ENCODE measurements around the gene DNM1. TPM values are rescaled to one million over a fixed set of nuclear protein-coding genes. Genes with fewer than 3 reads are reported as not detected.

DNM1 gene
- total RNA-seq, 1 donor from 2014 or later: 33.5 TPM

DNA sequence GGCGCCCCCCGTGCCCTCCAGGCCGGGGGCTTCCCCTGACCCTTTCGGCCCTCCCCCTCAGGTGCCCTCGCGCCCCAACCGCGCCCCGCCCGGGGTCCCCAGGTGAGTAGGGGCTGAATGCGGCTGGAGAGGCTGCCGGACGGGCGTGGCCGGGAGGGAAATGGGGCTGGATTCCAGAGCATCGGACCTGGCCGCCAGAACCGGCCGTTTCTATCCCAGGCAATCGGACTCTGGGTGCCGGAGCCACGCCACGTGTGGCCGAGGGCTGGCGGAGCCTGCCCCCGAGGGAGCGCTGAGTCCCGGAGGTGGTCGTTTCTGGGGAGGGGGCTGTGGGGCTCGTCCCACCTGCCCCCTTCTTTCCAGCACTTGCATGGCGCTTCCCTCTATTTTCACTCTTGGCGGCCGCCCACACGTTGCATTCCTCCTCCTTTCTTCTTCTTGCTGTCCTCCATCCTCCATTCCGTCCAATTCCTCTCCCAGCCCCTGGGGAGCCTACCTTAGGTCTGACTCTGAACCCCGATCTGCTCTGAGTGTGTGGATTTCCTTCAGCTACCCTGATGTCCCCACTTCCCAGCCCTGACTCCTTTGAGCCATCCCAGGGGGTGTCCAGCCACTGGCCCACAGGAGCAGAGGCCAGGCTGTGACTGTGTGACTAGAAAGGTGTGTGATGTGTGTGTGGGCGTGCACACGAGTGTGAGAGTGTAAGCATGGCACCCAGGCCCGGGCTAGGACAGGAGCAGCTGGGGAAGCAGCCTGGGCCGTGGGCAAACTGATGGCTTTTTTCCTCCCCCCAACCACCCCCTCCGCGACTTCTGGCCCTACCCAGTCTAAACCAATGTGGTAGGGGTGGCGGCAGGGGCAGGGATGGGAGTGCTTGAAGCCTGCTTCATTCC lies 47.9 kb downstream of the DNM1 start:
- DNase-seq (ENCODE audit: low read depth): no peak

DNA sequence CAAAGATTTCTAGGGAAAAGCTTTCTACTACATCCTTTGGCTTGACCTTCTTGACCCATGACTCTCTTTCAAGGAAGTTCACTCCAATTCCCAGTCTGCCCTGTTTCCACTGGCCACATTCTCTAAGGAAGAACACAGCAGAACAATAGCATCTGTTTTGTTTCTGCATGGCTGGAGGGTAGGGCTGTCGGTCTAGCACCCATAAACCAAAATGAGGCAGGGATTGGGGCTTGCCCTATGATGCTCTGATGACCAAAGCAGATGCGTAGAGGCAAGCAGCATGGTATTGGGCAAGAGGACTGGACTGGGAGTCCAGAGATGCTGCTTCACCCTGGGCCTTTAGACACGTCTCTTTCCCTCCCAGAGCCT lies 48.5 kb downstream of the DNM1 start:
- peak; percentile 39 for DNase-seq (ENCODE audit: low read depth)

DNA sequence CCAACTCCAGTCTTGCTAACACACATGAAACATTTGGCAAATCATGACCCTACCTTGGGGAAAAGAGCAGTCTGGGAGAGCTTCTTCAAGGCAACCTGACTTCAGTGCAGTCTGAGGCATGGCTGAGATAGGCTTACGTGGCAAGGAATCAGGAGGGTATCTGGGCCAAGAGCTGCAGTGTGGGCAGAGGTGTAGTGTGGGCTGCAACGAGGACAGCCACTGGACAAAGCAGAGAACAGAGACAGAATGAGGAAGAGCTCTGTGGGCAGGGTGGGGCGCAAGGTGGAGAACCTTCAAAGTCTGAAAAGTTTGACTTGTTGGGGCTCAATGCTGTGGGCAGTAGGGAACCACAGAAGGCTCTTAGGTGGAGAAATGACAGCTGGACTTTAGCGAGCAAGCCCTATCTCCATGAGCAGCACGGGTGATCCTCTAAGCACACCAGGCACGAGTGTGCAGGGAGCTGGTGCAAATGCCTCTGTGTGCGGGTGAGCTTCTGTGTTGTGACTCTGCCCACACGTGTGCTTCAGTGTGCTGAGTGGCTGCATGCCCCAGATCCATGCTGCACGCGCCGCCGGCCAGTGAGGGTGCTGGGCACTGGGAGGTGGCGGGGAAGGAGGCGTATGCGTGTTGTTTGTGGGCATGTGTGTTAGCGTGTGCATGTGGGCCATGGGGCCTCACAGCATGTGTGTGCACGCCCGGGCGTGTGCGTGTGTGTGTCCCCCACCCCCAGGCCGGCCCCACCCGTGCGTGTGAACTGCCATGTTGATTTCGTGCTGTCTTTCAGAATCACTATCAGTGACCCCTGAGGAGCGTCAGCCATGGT lies 49.3 kb downstream of the DNM1 start:
- DNase-seq (ENCODE audit: low read depth): no peak

- DNase-seq (ENCODE audit: low read depth): no peak
These were observed 50.2 kb downstream of the DNM1 start for GRCh38 chr9:128253140-128253990.

DNA sequence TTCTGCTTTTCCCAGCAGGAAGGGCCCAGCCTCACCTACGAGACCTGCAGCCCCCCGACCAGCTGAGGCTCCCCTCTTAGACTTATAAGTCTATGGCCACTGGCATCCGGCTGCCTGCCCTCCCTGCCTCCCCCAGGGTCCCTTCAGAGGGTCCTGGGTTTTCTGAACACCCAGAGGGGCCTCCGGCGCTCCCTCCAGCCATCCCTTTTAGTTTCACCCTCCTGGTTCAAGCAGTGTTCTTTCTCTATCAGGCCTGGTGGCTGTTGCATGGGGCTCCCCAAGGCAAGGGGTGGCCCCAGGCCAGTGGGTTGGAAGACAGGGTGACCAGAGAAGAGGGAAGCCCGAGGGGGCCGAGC lies 50.8 kb downstream of the DNM1 start:
- DNase-seq (ENCODE audit: low read depth): no peak

- no peak for DNase-seq (ENCODE audit: low read depth)
These were observed 51.2 kb downstream of the DNM1 start for GRCh38 chr9:128254362-128254761.

DNA sequence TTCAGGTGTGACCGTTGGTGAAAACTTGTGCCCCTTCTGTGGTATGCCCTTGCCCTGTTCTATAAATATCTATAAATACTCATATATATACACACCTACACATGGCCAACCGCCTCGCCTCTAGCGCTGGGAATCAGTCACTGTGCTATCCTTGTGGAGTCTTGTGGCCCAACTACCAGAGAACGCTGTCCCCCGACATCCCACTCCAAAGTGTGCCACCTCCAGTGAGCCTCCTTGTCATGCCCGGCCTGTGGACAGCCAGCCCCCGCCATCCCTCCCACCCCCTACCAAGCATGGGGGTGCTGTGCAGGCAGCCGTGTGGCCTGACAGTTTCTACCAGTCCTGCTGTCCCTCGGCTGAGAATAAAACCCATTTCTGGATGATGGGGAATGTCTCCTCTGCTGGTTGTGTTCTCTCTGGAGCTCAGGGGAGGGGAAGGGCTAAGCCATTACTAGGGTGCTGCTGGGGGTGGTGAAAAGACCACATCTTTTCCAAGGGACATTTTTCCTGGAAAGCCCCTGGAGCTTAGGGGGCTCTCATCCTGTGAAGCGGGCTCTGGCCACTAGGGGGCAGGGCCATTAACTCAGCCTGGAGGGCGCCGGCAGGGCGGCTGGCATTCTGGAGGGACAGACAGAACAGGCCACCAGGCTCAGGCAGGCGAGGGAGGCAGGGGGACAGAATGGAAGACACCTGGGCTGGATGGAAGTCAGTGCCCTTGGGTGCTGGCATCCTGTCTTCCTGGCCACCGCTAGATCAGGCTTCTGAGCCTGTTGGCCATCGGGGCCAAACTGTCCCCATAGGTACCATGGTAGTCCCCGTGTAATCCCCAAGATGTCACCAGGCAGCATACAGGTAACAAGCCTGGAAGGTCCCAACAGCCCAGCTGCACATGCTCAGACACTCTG lies 51.9 kb downstream of the DNM1 start:
- DNase-seq (ENCODE audit: low read depth): no peak

- DNase-seq (ENCODE audit: low read depth): no peak
These were observed 54.1 kb downstream of the DNM1 start for GRCh38 chr9:128257086-128257825.

- DNase-seq (ENCODE audit: low read depth): no peak
These were observed 54.7 kb downstream of the DNM1 start for GRCh38 chr9:128257907-128258306.

GRCh38 chr9:128258326-128258725 lies 55.1 kb downstream of the DNM1 start:
- no peak for DNase-seq (ENCODE audit: low read depth)

DNA sequence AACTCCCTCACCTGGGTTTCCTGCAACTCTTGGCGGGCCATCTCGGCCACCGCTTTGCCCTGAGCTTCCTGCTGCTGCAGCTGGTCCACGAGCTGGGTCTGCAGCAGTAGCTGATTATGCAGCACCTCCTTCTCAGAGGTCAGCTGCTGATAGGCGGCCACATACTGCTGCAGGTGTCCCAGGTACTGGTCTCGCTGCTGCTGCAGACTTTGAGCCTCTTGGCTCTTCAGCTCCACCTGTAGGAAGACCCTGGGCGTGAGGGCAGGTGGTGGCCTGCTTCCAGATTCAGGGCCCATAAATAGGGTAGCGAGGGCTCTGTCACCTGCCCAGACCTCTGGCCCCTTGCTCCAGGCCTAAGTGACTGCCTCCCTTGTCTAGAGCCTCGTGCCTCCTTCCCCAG lies 56.0 kb downstream of the DNM1 start:
- DNase-seq (ENCODE audit: low read depth): no peak

DNA sequence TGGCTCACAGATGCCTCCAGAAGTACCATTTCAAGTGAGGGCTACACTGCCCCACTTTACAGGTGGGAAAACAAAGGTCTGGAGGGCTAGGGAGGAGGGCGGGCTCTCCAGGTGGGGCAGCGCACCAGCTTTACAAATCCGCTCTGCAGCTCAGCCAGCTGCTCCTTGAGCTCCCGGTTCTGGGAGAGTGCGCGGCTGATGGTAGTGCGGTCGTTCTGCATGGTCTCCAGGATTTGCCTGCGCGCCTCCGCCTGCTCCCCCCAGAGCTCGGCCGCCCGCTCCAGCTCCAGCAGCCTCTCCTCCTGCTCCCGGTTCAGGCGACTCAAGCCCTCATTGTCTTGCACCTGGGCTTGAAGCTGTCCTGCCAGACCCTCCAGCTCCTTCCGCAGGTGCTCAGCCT lies 57.2 kb downstream of the DNM1 start:
- no peak for DNase-seq (ENCODE audit: low read depth)

DNA sequence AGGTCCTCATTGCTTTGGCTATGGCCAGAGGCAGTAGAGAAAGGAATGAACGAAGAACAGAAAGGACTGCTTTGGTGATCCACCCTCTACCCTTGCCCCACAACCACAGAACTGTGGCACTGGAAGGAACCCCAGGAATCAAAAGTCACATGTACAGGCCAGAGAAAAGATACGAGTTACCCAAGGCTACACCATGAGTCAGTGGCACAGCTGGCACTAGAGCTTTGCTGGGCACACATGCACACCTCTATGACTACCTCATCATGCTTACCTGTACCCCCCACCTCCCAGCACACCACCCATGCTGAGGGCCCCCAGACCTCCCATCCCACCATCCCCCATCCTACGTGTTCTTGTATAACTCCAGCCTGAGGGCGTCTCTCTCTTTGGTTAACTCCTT lies 59.5 kb downstream of the DNM1 start:
- no peak for DNase-seq (ENCODE audit: low read depth)

DNA sequence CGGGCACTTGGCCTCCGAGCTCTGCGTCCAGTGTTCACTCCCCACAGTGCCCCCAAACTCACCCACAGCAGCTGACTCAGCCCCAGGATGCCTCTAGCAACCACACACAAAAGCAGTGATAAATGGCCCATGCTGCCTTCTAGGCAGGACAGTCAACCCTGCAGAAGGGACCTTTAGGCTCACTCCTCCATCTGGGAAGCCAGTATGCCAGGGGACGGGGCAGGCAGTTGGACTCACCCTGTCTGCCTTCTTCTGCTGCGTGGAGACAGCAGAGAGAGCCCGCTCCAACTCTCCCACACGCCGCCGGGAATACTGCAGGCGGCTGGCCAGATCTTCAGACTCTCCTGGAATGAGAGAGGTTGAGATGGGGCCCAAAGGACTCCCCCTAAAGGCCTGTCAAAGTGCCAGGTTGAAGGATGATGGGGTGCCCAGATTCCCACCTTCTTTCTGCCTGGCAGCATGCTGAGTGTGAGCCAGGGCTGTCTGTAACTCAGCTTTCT lies 62.2 kb downstream of the DNM1 start:
- DNase-seq (ENCODE audit: low read depth): no peak

- no peak for DNase-seq (ENCODE audit: low read depth)
These were observed 63.9 kb downstream of the DNM1 start for GRCh38 chr9:128266868-128267590.

DNA sequence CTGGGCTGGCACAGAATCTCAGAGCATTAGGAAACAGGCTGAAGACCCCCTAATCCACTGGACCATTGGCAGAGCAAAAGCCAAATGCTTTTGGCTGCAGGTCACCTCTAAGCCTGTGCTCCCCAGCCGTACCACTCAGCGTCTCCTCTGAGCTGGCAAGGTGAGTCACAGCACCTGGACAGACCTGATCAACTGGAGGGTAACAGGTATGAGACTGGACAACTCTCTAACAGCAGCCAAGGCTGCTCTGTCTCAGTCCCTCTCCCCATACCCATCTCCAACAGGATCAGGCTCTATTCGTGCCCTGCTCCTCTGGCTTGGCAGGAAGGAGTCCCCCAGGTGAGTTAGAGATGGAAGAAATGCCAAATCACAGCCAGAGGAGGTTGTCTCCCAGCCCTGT lies 67.9 kb downstream of the DNM1 start:
- peak; percentile 18 for DNase-seq (ENCODE audit: low read depth)

DNA sequence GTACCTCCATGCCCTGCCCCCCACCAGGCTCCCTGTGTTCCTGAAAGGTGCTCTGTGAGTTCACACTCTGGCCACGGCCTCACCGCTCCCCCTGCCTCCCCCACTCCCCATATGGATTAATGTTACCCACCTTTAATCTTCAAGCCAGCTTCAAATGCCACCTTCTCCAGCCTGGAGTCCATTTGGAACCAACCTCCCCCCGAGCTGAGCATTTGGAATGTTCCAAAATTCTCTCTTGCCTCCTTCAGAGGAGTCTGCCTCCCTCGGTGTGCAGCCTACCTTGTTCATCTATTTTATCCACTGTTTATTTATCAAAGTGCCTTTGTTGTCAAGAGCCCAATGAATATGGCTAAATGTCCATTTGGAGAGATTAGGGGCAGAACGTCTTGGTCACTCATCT lies 68.3 kb downstream of the DNM1 start:
- DNase-seq (ENCODE audit: low read depth): no peak

GRCh38 chr9:128274245-128274644 lies 71.1 kb downstream of the DNM1 start:
- no peak for DNase-seq (ENCODE audit: low read depth)

GRCh38 chr9:128275198-128276007 lies 72.2 kb downstream of the DNM1 start, which contains the start of gene GOLGA2:
Gene GOLGA2 (minus strand): TSS chr9:128276007. CDS start chr9:128275976, 31 bp downstream.
- DNase-seq (ENCODE audit: low read depth): peak; percentile 50
